HL-60 (cell line): ENCODE measurements around the gene PTRH2.
A peak's percentile ranks its signal among the peaks of the same experiment; 100 is the strongest.

Experiments used
- DNase-seq, 2 experiments: peaks; one replicate each; pipeline ENCODE4 v3.0.0-alpha.2; 2010 to 2020; ENCODE audit warnings: low read depth in 1 of 2, low spot score in 1 of 2
- H3K27ac ChIP-seq: fragments of 250-450 bp; sonication (Bioruptor Pico); replicated peaks from 2 replicates; pipeline ENCODE4 v1.5.1; 2020; ENCODE audit warnings: mild to moderate bottlenecking, moderate library complexity
- H3K27me3 ChIP-seq: fragments of 250-450 bp; sonication (Bioruptor Pico); 2 replicates; pipeline ENCODE4 v1.5.1; 2021; ENCODE audit warnings: mild to moderate bottlenecking, moderate library complexity; ENCODE audit not compliant: insufficient read depth, poor library complexity, severe bottlenecking
- H3K4me3 ChIP-seq: replicated peaks from 2 replicates; pipeline ENCODE4 v1.5.1; 2011; ENCODE audit warnings: mild to moderate bottlenecking, control low read depth, low read length; ENCODE audit not compliant: insufficient read depth
- CTCF ChIP-seq: IDR thresholded peaks from one replicate; pipeline ENCODE4 v1.5.1; 2011; ENCODE audit warnings: low read length, control low read depth, inconsistent platforms; ENCODE audit not compliant: insufficient read depth
- GABPA ChIP-seq: IDR thresholded peaks from 2 replicates; pipeline ENCODE4 v1.6.1; 2012; ENCODE audit warnings: low read depth
- POLR2AphosphoS5 ChIP-seq: IDR thresholded peaks from 2 replicates; pipeline ENCODE4 v1.6.1; 2012; ENCODE audit warnings: low read depth
- REST ChIP-seq: IDR thresholded peaks from 2 replicates; pipeline ENCODE4 v1.6.1; 2012; ENCODE audit warnings: low read depth; ENCODE audit not compliant: insufficient replicate concordance
- SPI1 ChIP-seq: IDR thresholded peaks from 2 replicates; pipeline ENCODE4 v1.6.1; 2012; ENCODE audit warnings: low read depth, mild to moderate bottlenecking, borderline replicate concordance

The PTRH2 gene

GRCh38 chr17:59699218-59699617 is 8.0 kb downstream of the PTRH2 start:
- no peak for DNase-seq
- H3K4me3 ChIP-seq: no peak overlapping the region

GRCh38 chr17:59698143-59698542 is 9.1 kb downstream of the PTRH2 start:
- Histone ChIP-seq H3K27ac (no peak overlapping the region), H3K27me3 (no peaks in the 10 kb centered on the region), H3K4me3 (no peak overlapping the region)
- TF ChIP-seq REST: no peak
- TF ChIP-seq POLR2AphosphoS5: no peak
- no peak for TF ChIP-seq CTCF
- no peak for TF ChIP-seq GABPA
- TF ChIP-seq SPI1: no peak
- no peak for DNase-seq

More at GRCh38 chr17:59699218-59699617, 8.0 kb downstream of the PTRH2 start:
- H3K27ac ChIP-seq: no peak overlapping the region
- H3K27me3 ChIP-seq: no peaks in the 10 kb centered on the region
- no peak for TF ChIP-seq POLR2AphosphoS5
- TF ChIP-seq GABPA: no peak
- no peak for TF ChIP-seq SPI1
- TF ChIP-seq REST: no peak
- no peak for TF ChIP-seq CTCF

GRCh38 chr17:59696682-59697277 is 10.4 kb downstream of the PTRH2 start:
- no peak for TF ChIP-seq REST
- peak; percentile 49 for TF ChIP-seq POLR2AphosphoS5
- TF ChIP-seq GABPA: no peak
- TF ChIP-seq CTCF: no peak
- no peaks in the 10 kb centered on the region for H3K27me3 ChIP-seq
- H3K4me3 ChIP-seq: no peak overlapping the region
- H3K27ac ChIP-seq: no peak overlapping the region
- no peak for DNase-seq
